ENCODE measurements around the gene ATXN10. TPM values are rescaled to one million over a fixed set of nuclear protein-coding genes. Genes with fewer than 3 reads are reported as not detected.

ATXN10 gene
- polyA plus RNA-seq, 3 donors from 2014 or later = 97.7 to 113 (median 112) TPM

GRCh38 chr22:45848904-45849303, 177.3 kb downstream of the ATXN10 start:
- peaks cover 0 to 14% (median 6%) of the 10 kb centered on the region in 6 donors for H3K9me3 Mint-ChIP-seq
- peaks cover 0 to 6% (median 0%) of the 10 kb centered on the region in 3 donors for H3K27me3 Mint-ChIP-seq (ENCODE audit: low read depth in 3 of 3)
- H3K36me3 Mint-ChIP-seq = peaks cover 55 to 71% (median 58%) of the 10 kb centered on the region in 3 donors
- H3K4me3 Mint-ChIP-seq = no peak overlapping the region
- H3K4me1 Mint-ChIP-seq = peaks cover 2 to 3% of the 10 kb centered on the region in 2 donors
- DNase-seq = no peak
- no peak overlapping the region for H3K27ac Mint-ChIP-seq

- peaks cover 0 to 10% (median 0%) of the 10 kb centered on the region in 3 donors for H3K27me3 Mint-ChIP-seq (ENCODE audit: low read depth in 3 of 3)
- peaks cover 0 to 14% (median 6%) of the 10 kb centered on the region in 6 donors for H3K9me3 Mint-ChIP-seq
- H3K4me1 Mint-ChIP-seq = no peaks in the 10 kb centered on the region
- H3K4me3 Mint-ChIP-seq = no peak overlapping the region
- H3K27ac Mint-ChIP-seq = no peak overlapping the region
- peaks cover 49 to 59% (median 58%) of the 10 kb centered on the region in 3 donors for H3K36me3 Mint-ChIP-seq
- DNase-seq = no peak
Measured at GRCh38 chr22:45852826-45853225, 181.2 kb downstream of the ATXN10 start.

- no peak for DNase-seq
- H3K27ac Mint-ChIP-seq = no peak overlapping the region
- peaks cover 0 to 8% (median 0%) of the 10 kb centered on the region in 3 donors for H3K27me3 Mint-ChIP-seq (ENCODE audit: low read depth in 3 of 3)
- no peak overlapping the region for H3K4me3 Mint-ChIP-seq
- peaks cover 0 to 14% (median 5%) of the 10 kb centered on the region in 6 donors for H3K9me3 Mint-ChIP-seq
- H3K36me3 Mint-ChIP-seq = peaks cover 23 to 32% (median 30%) of the 10 kb centered on the region in 3 donors
- no peaks in the 10 kb centered on the region for H3K4me1 Mint-ChIP-seq
Measured at GRCh38 chr22:45855961-45856360, 184.3 kb downstream of the ATXN10 start.

- Mint-ChIP-seq H3K4me3 (no peak overlapping the region), H3K36me3 (peaks cover 10 to 21% (median 20%) of the 10 kb centered on the region in 3 donors), H3K4me1 (no peaks in the 10 kb centered on the region), H3K9me3 (peaks cover 0 to 5% (median 0%) of the 10 kb centered on the region in 6 donors), H3K27me3 (ENCODE audit: low read depth in 3 of 3) (peaks cover 0 to 5% (median 0%) of the 10 kb centered on the region in 3 donors), H3K27ac (no peak overlapping the region)
- DNase-seq = no peak
Measured at GRCh38 chr22:45857519-45857918, 185.9 kb downstream of the ATXN10 start.

GRCh38 chr22:45859231-45860161, 187.9 kb downstream of the ATXN10 start:
- DNase-seq = no peak
- Mint-ChIP-seq H3K4me1 (peaks cover 0 to 2% of the 10 kb centered on the region in 2 donors), H3K36me3 (peaks cover 4 to 14% (median 13%) of the 10 kb centered on the region in 3 donors), H3K27me3 (ENCODE audit: low read depth in 3 of 3) (peaks cover 0 to 5% (median 4%) of the 10 kb centered on the region in 3 donors), H3K27ac (no peak overlapping the region), H3K9me3 (peaks cover 0 to 2% (median 0%) of the 10 kb centered on the region in 6 donors), H3K4me3 (no peak overlapping the region)

- DNase-seq = no peak
- H3K4me3 Mint-ChIP-seq = no peak overlapping the region
- H3K4me1 Mint-ChIP-seq = peaks cover 0 to 4% of the 10 kb centered on the region in 2 donors
- H3K9me3 Mint-ChIP-seq = peaks cover 0 to 3% (median 0%) of the 10 kb centered on the region in 6 donors
- peaks cover 4 to 16% (median 8%) of the 10 kb centered on the region in 3 donors for H3K36me3 Mint-ChIP-seq
- no peak overlapping the region for H3K27ac Mint-ChIP-seq
- peaks cover 0 to 6% (median 4%) of the 10 kb centered on the region in 3 donors for H3K27me3 Mint-ChIP-seq (ENCODE audit: low read depth in 3 of 3)
Measured at GRCh38 chr22:45860201-45860600, 188.6 kb downstream of the ATXN10 start.

GRCh38 chr22:45861259-45861658, 189.6 kb downstream of the ATXN10 start:
- H3K4me1 Mint-ChIP-seq = peaks cover 0 to 5% of the 10 kb centered on the region in 2 donors
- H3K27me3 Mint-ChIP-seq (ENCODE audit: low read depth in 3 of 3) = peaks cover 4 to 9% (median 4%) of the 10 kb centered on the region in 3 donors
- peaks cover 0 to 3% (median 0%) of the 10 kb centered on the region in 6 donors for H3K9me3 Mint-ChIP-seq
- DNase-seq = no peak
- no peak overlapping the region for H3K27ac Mint-ChIP-seq
- H3K36me3 Mint-ChIP-seq = peaks cover 2 to 11% (median 4%) of the 10 kb centered on the region in 3 donors
- no peak overlapping the region for H3K4me3 Mint-ChIP-seq

- Mint-ChIP-seq H3K36me3 (peaks cover 0 to 18% (median 4%) of the 10 kb centered on the region in 3 donors), H3K27me3 (ENCODE audit: low read depth in 3 of 3) (peaks cover 4 to 21% (median 12%) of the 10 kb centered on the region in 3 donors), H3K4me3 (no peak overlapping the region), H3K4me1 (peaks cover 0 to 5% of the 10 kb centered on the region in 2 donors), H3K27ac (no peak overlapping the region), H3K9me3 (peaks cover 0 to 5% (median 0%) of the 10 kb centered on the region in 6 donors)
- peak; percentile 51 to 57 (median 54) for DNase-seq
Measured at GRCh38 chr22:45863981-45864751, 192.5 kb downstream of the ATXN10 start.

GRCh38 chr22:45864959-45865476, 193.4 kb downstream of the ATXN10 start:
- peaks cover 0 to 18% (median 4%) of the 10 kb centered on the region in 3 donors for H3K36me3 Mint-ChIP-seq
- H3K27me3 Mint-ChIP-seq (ENCODE audit: low read depth in 3 of 3) = peaks cover 8 to 21% (median 14%) of the 10 kb centered on the region in 3 donors
- H3K27ac Mint-ChIP-seq = no peak overlapping the region
- H3K4me1 Mint-ChIP-seq = peaks cover 0 to 5% of the 10 kb centered on the region in 2 donors
- peaks cover 0 to 5% (median 0%) of the 10 kb centered on the region in 6 donors for H3K9me3 Mint-ChIP-seq
- DNase-seq = no peak
- H3K4me3 Mint-ChIP-seq = no peak overlapping the region

- H3K27ac Mint-ChIP-seq = no peak overlapping the region
- H3K4me3 Mint-ChIP-seq = no peak overlapping the region
- peaks cover 0 to 5% (median under 1%) of the 10 kb centered on the region in 6 donors for H3K9me3 Mint-ChIP-seq
- peaks cover 8 to 22% (median 14%) of the 10 kb centered on the region in 3 donors for H3K27me3 Mint-ChIP-seq (ENCODE audit: low read depth in 3 of 3)
- H3K4me1 Mint-ChIP-seq = peaks cover 0 to 5% of the 10 kb centered on the region in 2 donors
- DNase-seq = no peak
- H3K36me3 Mint-ChIP-seq = peaks cover 0 to 18% (median 4%) of the 10 kb centered on the region in 3 donors
Measured at GRCh38 chr22:45865561-45866125, 194.0 kb downstream of the ATXN10 start.

- peaks cover 0 to 5% of the 10 kb centered on the region in 2 donors for H3K4me1 Mint-ChIP-seq
Measured at GRCh38 chr22:45866126-45866645, 194.6 kb downstream of the ATXN10 start.

GRCh38 chr22:45866646-45867117, 195.0 kb downstream of the ATXN10 start:
- H3K36me3 Mint-ChIP-seq = peaks cover 0 to 17% (median 4%) of the 10 kb centered on the region in 3 donors
- H3K27ac Mint-ChIP-seq = no peak overlapping the region
- DNase-seq = no peak
- H3K4me1 Mint-ChIP-seq = peaks cover 0 to 5% of the 10 kb centered on the region in 2 donors
- peaks cover 0 to 6% (median under 1%) of the 10 kb centered on the region in 6 donors for H3K9me3 Mint-ChIP-seq
- H3K4me3 Mint-ChIP-seq = no peak overlapping the region
- peaks cover 8 to 22% (median 19%) of the 10 kb centered on the region in 3 donors for H3K27me3 Mint-ChIP-seq (ENCODE audit: low read depth in 3 of 3)

More at GRCh38 chr22:45866126-45866645, 194.6 kb downstream of the ATXN10 start:
- Mint-ChIP-seq H3K4me3 (no peak overlapping the region), H3K9me3 (peaks cover 0 to 5% (median under 1%) of the 10 kb centered on the region in 6 donors), H3K36me3 (peaks cover 0 to 18% (median 4%) of the 10 kb centered on the region in 3 donors), H3K27ac (no peak overlapping the region), H3K27me3 (ENCODE audit: low read depth in 3 of 3) (peaks cover 8 to 22% (median 19%) of the 10 kb centered on the region in 3 donors)
- DNase-seq = no peak

Measured in immature natural killer cell (primary cell).